ENCODE measurements around the gene DHX34.

DNA sequence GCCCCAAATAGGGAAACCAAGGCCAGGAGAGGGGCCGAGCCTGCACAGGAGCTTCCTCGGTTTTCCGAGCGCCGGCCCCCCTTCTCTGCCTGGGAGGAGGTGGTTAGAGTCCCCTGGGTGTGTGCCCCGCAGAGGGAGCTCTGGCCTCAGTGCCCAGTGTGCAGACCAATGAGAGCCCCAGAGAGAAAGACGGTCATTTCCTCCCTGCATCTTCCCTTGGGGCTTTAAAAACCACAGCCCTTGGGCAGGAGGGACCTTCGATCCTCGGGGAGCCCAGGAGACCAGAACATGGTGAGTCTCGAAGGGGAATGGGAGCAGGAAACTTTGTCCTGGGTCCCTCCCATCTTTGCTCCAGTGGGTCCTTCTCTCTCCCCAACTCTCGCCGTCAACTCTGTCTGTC is 39.5 kb upstream of the DHX34 start, which contains the start of gene C5AR1:
- TF ChIP-seq, protein P1, sequence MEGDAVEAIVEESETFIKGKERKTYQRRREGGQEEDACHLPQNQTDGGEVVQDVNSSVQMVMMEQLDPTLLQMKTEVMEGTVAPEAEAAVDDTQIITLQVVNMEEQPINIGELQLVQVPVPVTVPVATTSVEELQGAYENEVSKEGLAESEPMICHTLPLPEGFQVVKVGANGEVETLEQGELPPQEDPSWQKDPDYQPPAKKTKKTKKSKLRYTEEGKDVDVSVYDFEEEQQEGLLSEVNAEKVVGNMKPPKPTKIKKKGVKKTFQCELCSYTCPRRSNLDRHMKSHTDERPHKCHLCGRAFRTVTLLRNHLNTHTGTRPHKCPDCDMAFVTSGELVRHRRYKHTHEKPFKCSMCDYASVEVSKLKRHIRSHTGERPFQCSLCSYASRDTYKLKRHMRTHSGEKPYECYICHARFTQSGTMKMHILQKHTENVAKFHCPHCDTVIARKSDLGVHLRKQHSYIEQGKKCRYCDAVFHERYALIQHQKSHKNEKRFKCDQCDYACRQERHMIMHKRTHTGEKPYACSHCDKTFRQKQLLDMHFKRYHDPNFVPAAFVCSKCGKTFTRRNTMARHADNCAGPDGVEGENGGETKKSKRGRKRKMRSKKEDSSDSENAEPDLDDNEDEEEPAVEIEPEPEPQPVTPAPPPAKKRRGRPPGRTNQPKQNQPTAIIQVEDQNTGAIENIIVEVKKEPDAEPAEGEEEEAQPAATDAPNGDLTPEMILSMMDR (IDR thresholded peaks at IDR 0.05; ENCODE audit: insufficient read depth, low read length, poor library complexity, severe bottlenecking): no peak
- TF ChIP-seq EZH2phosphoT487 (conservative IDR thresholded peaks at IDR 0.05; ENCODE audit: low read length): no peak

All from SU-DHL-6 (cell line).